ENCODE measurements around the gene ZNF787. TPM values are rescaled to one million over a fixed set of nuclear protein-coding genes. Genes with fewer than 3 reads are reported as not detected.
A peak's percentile ranks its signal among the peaks of the same experiment; 100 is the strongest.

Gene ZNF787
- total and polyA plus RNA-seq, 2 of the 8 experiments (the other 6 are each of a cell fraction or from before 2014, with no cell fraction given), result 19.7 to 56.0 TPM

- no peak for TF ChIP-seq POU5F1 (IDR thresholded peaks at IDR 0.05; ENCODE audit: low read depth, low read length)
- no peak for TF ChIP-seq EP300 (IDR thresholded peaks at IDR 0.05; ENCODE audit: borderline replicate concordance in 1 of 2, low read depth in 2 of 2, low read length in 2 of 2)
- no peak for TF ChIP-seq HDAC2 (IDR thresholded peaks at IDR 0.05; ENCODE audit: borderline replicate concordance in 1 of 2, low read depth in 2 of 2, low read length in 2 of 2)
- TF ChIP-seq ZNF274 (IDR thresholded peaks at IDR 0.05; ENCODE audit: borderline replicate concordance, extremely low read depth, low read length), result no peak
- no peak for TF ChIP-seq SIN3A (conservative IDR thresholded peaks at IDR 0.05 in 1 of 2, IDR thresholded peaks at IDR 0.05 in 1 of 2; ENCODE audit: low read depth in 1 of 2, low read length in 2 of 2)
- TF ChIP-seq BRCA1 (IDR thresholded peaks at IDR 0.05; ENCODE audit: low read depth, low read length), result no peak
- TF ChIP-seq CHD2 (IDR thresholded peaks at IDR 0.05; ENCODE audit: low read length), result no peak
- TF ChIP-seq SP1 (IDR thresholded peaks at IDR 0.05; ENCODE audit: low read depth, low read length), result no peak
- no peak for TF ChIP-seq CREB1 (IDR thresholded peaks at IDR 0.05)
- TF ChIP-seq SP2 (IDR thresholded peaks at IDR 0.05; ENCODE audit: low read length), result no peak
- TF ChIP-seq RBBP5 (IDR thresholded peaks at IDR 0.05; ENCODE audit: borderline replicate concordance, low read depth, low read length), result no peak
- Histone ChIP-seq H2AK5ac (ENCODE audit: low read depth, low read length) (no peak overlapping the region), H2BK12ac (ENCODE audit: low read depth, low read length) (no peak overlapping the region), H2BK20ac (ENCODE audit: low read length) (no peak overlapping the region), H4K91ac (replicated peaks; ENCODE audit: insufficient read length, low read length) (no peak overlapping the region), H4K8ac (ENCODE audit: extremely low read depth, insufficient read depth, low read length) (peak overlapping the region; percentile 15), H3K18ac (ENCODE audit: extremely low read depth, low read length) (no peak overlapping the region), H3K4me3 (ENCODE audit: extremely low read depth in 1 of 4, insufficient read depth in 2 of 4, low read depth in 3 of 4, low read length in 4 of 4) (no peak overlapping the region), H3K27ac (ENCODE audit: low read depth, low read length) (no peak overlapping the region; the same call in 1 of the 2 replicates), H3K23ac (ENCODE audit: insufficient read length) (no peak overlapping the region), H2BK5ac (ENCODE audit: low read depth, low read length) (no peak overlapping the region; the same call in 1 of the 2 replicates), H3K9ac (replicated peaks in 1 of 4; ENCODE audit: extremely low read depth in 1 of 4, low read depth in 3 of 4, low read length in 3 of 4) (no peak overlapping the region), H3K27me3 (replicated peaks in 1 of 4; ENCODE audit: control insufficient read depth in 3 of 4, extremely low read depth in 1 of 4, insufficient read depth in 3 of 4, low read length in 3 of 4) (no peaks in the 10 kb centered on the region), H4K20me1 (replicated peaks in 1 of 2; ENCODE audit: control insufficient read depth in 1 of 2, insufficient read depth in 2 of 2, low read length in 2 of 2) (peaks cover 23 to 30% of the 10 kb centered on the region in 2 experiments), H3K79me1 (ENCODE audit: low read depth, low read length) (peaks cover 21% of the 10 kb centered on the region), H3K14ac (ENCODE audit: insufficient read length) (no peak overlapping the region), H2AFZ (ENCODE audit: low read length) (no peak overlapping the region), H3K36me3 (ENCODE audit: control insufficient read depth in 2 of 4, insufficient read depth in 4 of 4, low read length in 3 of 4) (peaks cover 2 to 13% (median 8%) of the 10 kb centered on the region in 4 experiments; a peak in 3 of 8 replicates), H2BK15ac (ENCODE audit: low read length) (no peak overlapping the region), H3K4ac (replicated peaks; ENCODE audit: insufficient read length, low read depth, low read length) (no peak overlapping the region), H3K4me1 (replicated peaks in 1 of 4; ENCODE audit: control insufficient read depth in 3 of 4, insufficient read depth in 4 of 4, low read length in 3 of 4) (peaks cover 0 to 15% (median 5%) of the 10 kb centered on the region in 4 experiments; a peak in 5 of 7 replicates), H4K5ac (ENCODE audit: insufficient read length, low read depth, low read length) (no peak overlapping the region), H3K23me2 (ENCODE audit: low read depth, low read length) (no peaks in the 10 kb centered on the region), H2BK120ac (replicated peaks; ENCODE audit: low read depth, low read length) (no peak overlapping the region), H3K56ac (replicated peaks; ENCODE audit: insufficient read length, low read depth, low read length) (no peak overlapping the region), H3K79me2 (ENCODE audit: control insufficient read depth in 1 of 2, insufficient read depth in 2 of 2, low read length in 2 of 2) (peaks cover 0 to 41% of the 10 kb centered on the region in 2 experiments; a peak in 2 of 4 replicates), H3K9me3 (ENCODE audit: insufficient read depth in 2 of 2, low read depth in 1 of 2, low read length in 1 of 2) (no peaks in the 10 kb centered on the region), H3K4me2 (ENCODE audit: insufficient read depth in 1 of 2, low read depth in 2 of 2, low read length in 2 of 2) (no peak overlapping the region)
- DNase-seq (ENCODE audit: low read depth in 1 of 2, low spot score in 2 of 2) (no peak), FAIRE-seq (no peak)
- ChIA-PET POLR2A (ENCODE audit: partially characterized antibody) (no interaction called here), CTCF (ENCODE audit: partially characterized antibody) (interaction anchor here (2.0 to 4.4 kb wide), 2 partner anchors 10 to 12 kb away, joined by 6 to 20 read pairs; no protein-coding TSS in a partner anchor)
- 94% methylated on average over 42 of the region's 66 CpGs; no CpG with 5 or more reads in 1 of the 2 experiments for WGBS, 2 experiments (ENCODE audit: extremely low coverage in 1 of 2, insufficient coverage in 1 of 2, insufficient read length in 1 of 2, insufficient replicate concordance in 2 of 2, low coverage in 1 of 2, low lambda C conversion rate in 2 of 2, missing lambda C conversion rate in 1 of 2)
Observed at GRCh38 chr19:56088497-56089215, 32.4 kb downstream of the ZNF787 start.

All from H1 (cell line).